ENCODE data around the gene NAGA. TPM values are rescaled to one million over a fixed set of nuclear protein-coding genes. Genes with fewer than 3 reads are reported as not detected.

NAGA gene
- total RNA-seq, 2 experiments from 2014 or later, result 19.7 to 20.0 TPM

DNA sequence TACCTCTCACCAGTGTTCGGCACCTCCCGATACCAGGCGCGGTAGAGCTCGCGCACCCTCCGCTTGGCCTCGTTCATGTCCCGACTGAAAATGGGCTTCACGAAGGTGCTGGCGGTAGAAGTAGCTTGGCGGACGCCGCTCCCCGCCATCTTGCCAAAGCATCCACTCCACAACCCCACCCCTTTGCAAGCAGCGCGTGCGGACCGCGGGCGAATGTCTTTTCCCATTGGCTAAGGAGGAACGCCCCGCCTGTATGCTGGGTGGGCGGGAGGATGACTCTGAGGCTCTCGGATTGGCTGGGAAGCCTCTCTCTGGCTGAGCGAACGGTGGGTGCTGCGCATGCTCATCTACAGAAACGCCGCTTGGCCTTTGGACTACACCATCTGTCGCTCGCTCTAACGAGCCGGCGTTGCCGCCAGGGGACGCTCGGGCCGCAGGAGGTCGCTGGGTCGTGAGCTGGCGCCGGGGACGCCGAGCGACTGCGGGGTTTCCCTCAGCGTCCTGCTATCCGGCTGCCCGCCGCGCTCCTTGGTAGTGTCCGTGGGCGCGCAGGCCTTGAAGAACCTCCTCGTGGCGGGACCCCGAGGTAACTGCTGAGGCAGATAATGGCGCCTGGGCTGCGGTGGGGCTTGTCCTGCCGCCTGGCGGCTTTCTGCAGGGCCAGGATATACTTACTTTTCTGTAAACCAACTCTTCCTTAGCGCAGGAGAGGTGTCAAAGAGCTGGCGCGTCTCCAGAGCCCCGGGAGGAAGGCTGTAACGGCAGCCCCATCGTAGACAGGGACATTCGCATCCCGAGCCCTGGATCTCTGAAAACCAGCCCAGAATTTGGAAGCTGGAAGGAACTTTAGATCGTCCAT is 20.2 kb upstream of the NAGA start, which contains the start of gene NDUFA6:
TSS of gene NDUFA6 (minus strand) at position 177 of the 859 bp plus-strand sequence. CDS start at position 149, 28 bp downstream.
- CTCF ChIA-PET, result interaction anchor here (0.6 to 4.0 kb wide), 26 partner anchors 10 to 804 kb away, joined by 3 to 34 read pairs (median 4); partner anchors contain the start of genes CENPM, NAGA and SMDT1
- Mint-ChIP-seq H3K27me3 (no peaks in the 10 kb centered on the region), H3K4me1 (peaks cover 30% of the 10 kb centered on the region), H3K4me3 (peak within 1 kb of the TSS; percentile 96), H3K9me3 (ENCODE audit: low read depth) (no peaks in the 10 kb centered on the region), H3K27ac (peak within 1 kb of the TSS; percentile 99), H3K36me3 (ENCODE audit: low read depth) (peaks cover 30% of the 10 kb centered on the region)
- peak; percentile 97 for ATAC-seq
- intact Hi-C loops (cut with DNase I, micrococcal nuclease), result loop anchor here (1.0 to 10.0 kb wide), 17 partner anchors 12 to 523 kb away; partner anchors contain the start of genes SMDT1 (in 2 of the 2), DESI1 (in 1 of the 2), NAGA (in 1 of the 2) and POLDIP3 (in 1 of the 2)
- DNase-seq, result peak; percentile 99
- POLR2A ChIA-PET, result interaction anchor here (0.5 to 3.3 kb wide), 16 partner anchors 9 to 1098 kb away, joined by 3 to 37 read pairs (median 4); partner anchors contain the start of genes NAGA, POLDIP3, SMDT1 and WBP2NL

DNA sequence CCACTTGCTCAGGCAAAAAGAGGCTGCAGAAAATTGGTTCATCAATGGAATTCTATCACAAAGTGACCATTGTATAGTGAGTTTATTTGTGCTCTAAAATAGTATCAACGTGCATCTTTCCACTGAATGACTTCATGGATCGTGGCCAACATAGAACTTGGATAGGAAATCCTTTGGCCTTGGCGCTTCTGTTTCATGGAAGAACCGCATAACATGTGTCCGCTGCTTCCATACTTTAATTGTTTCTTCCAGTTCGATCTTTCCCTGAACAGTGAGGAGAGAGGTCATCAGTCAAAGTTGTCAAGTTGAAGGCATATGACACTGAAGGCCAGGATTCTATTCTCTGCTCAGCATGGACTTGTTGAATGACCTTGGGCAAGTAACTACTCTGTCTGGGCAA is 15.4 kb upstream of the NAGA start:
- ChIA-PET CTCF (no interaction called here), POLR2A (no interaction called here)
- H3K36me3 Mint-ChIP-seq (ENCODE audit: low read depth), result peaks cover 58% of the 10 kb centered on the region
- no peaks in the 10 kb centered on the region for H3K27me3 Mint-ChIP-seq
- no peak for DNase-seq
- H3K9me3 Mint-ChIP-seq (ENCODE audit: low read depth), result no peaks in the 10 kb centered on the region
- H3K4me1 Mint-ChIP-seq, result peaks cover 29% of the 10 kb centered on the region
- H3K4me3 Mint-ChIP-seq, result no peak overlapping the region
- ATAC-seq, result no peak
- intact Hi-C loops (cut with DNase I, micrococcal nuclease), result no loop called here
- no peak overlapping the region for H3K27ac Mint-ChIP-seq

DNA sequence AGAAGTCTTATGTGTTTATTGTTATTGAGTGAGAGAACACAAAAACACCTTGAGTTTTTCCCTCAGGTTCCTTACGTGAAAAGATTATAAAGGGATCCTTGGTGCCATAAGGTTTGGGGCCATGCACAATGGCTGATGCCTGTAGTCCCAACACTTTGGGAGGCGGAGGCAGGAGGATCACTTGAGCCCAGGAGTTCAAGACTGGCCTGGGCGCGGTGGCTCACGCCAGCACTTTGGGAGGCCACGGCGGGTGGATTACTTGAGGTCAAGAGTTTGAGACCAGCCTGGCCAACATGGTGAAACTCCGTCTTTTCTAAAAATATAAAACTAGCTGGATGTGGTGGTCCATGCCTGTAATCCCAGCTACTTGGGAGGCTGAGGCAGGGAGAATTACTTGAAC is 14.3 kb upstream of the NAGA start:
- POLR2A ChIA-PET, result interaction anchor here (0.6 kb wide), 1 partner anchor 542 kb away, joined by 5 read pairs; no protein-coding TSS in a partner anchor

DNA sequence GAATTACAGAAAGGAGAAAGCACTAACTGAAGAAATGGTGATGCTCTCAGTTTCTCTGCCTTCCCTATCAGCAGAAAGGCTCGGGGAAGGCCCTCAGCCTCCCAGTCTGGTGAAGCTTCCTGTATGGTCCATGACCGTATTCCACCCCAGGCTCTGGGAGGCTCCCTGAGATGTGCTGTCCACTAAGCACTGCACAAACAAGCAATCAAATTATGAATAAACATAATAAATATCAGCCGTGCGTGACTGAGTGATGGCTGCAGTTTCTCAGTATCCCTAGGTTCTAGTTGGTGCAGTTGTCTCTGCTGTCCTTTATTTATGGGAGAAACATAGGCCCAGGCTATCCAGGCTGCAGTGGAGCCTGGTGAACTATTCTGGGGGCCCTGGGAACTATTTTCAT is 12.5 kb upstream of the NAGA start:
- H3K4me3 Mint-ChIP-seq, result no peak overlapping the region
- CTCF ChIA-PET, result no interaction called here
- peaks cover 43% of the 10 kb centered on the region for H3K36me3 Mint-ChIP-seq (ENCODE audit: low read depth)
- POLR2A ChIA-PET, result interaction anchor here (0.7 kb wide), 1 partner anchor 241 kb away, joined by 3 read pairs; no protein-coding TSS in a partner anchor
- no peak for DNase-seq
- H3K27ac Mint-ChIP-seq, result no peak overlapping the region
- H3K9me3 Mint-ChIP-seq (ENCODE audit: low read depth), result no peaks in the 10 kb centered on the region
- ATAC-seq, result no peak
- intact Hi-C loops (cut with DNase I, micrococcal nuclease), result no loop called here
- H3K4me1 Mint-ChIP-seq, result peaks cover 25% of the 10 kb centered on the region
- H3K27me3 Mint-ChIP-seq, result no peaks in the 10 kb centered on the region

More for the DNA sequence above, 14.3 kb upstream of the NAGA start:
- no peaks in the 10 kb centered on the region for H3K9me3 Mint-ChIP-seq (ENCODE audit: low read depth)
- H3K27me3 Mint-ChIP-seq, result no peaks in the 10 kb centered on the region
- no peak for ATAC-seq
- no peak overlapping the region for H3K4me3 Mint-ChIP-seq
- intact Hi-C loops (cut with DNase I, micrococcal nuclease), result no loop called here
- CTCF ChIA-PET, result interaction anchor here (0.6 kb wide), 1 partner anchor 280 kb away, joined by 4 read pairs; no protein-coding TSS in a partner anchor
- H3K27ac Mint-ChIP-seq, result peak overlapping the region; percentile 55
- peaks cover 55% of the 10 kb centered on the region for H3K36me3 Mint-ChIP-seq (ENCODE audit: low read depth)
- no peak for DNase-seq
- H3K4me1 Mint-ChIP-seq, result peaks cover 31% of the 10 kb centered on the region

DNA sequence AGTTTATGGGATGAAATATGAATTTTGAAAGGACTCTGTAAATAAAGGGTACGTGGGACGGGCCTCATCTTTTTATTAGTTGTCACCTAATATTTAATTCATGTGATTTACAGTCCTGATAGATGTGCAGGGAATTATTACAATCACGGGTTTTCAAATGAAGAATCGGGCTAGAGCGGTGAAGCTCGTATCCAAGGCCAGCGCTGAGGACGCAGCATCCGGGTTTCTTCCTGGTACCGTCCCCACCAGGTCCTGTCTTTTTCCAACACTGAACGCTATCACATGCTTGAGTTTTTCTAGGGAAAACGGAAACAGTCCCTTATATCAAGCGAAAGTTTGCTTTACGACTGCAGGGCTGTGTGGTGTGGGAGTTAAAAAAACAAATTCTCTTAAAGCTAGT is 9.7 kb upstream of the NAGA start:
- Mint-ChIP-seq H3K9me3 (ENCODE audit: low read depth) (no peaks in the 10 kb centered on the region), H3K27me3 (no peaks in the 10 kb centered on the region), H3K4me1 (peaks cover 24% of the 10 kb centered on the region), H3K36me3 (ENCODE audit: low read depth) (peaks cover 23% of the 10 kb centered on the region), H3K27ac (peak overlapping the region; percentile 96), H3K4me3 (peak overlapping the region; percentile 90)
- CTCF ChIA-PET, result interaction anchor here (0.8 to 4.1 kb wide), 4 partner anchors 10 to 280 kb away, joined by 3 to 34 read pairs (median 4); partner anchors contain the start of gene NDUFA6
- ATAC-seq (no peak), DNase-seq (peak; percentile 45)
- intact Hi-C loops (cut with DNase I, micrococcal nuclease), result no loop called here
- POLR2A ChIA-PET, result interaction anchor here (0.6 to 3.8 kb wide), 4 partner anchors 10 to 134 kb away, joined by 4 to 37 read pairs (median 8); partner anchors contain the start of genes CENPM and NDUFA6

DNA sequence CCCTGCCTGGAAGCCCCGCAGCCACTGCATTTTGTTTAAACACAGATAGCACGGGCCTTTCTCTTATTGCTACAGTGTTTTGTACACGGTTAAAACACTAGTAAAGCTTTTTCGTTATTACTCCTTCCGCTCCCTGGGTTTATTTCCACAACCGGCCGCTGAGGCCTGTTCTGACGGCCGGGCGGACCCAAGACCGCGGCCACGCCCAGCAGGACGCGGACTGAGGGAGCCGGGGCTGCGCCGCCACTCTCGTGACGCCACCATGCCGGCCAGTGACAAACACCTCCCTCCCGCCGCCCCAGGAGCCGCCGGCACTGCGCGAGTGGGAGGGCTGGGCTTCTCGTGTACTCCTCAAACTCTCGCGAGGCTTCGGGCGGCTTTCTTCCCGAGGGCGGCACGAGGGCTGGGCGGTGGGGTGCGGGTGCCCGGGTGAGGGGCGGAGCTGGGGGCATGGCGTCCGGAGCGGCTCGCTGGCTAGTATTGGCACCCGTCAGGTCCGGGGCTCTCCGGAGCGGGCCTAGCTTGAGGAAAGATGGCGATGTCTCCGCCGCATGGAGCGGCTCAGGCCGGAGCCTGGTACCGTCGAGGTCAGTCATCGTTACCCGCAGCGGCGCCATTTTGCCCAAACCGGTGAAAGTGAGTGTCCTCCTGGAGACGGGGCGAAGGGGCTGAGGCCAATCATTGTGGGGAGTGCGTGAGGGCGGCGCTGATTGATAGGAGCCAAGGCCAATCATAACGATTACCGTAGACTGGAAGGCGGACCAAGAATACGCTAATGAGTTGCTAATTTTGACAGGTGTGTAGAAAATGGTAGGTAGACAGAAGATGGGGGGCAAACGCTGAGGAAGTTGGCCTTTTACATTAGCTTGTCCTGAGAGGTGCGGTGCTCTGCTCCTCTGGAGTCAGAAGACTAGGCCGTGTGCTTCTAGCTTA is 9.0 kb upstream of the NAGA start, which contains the start of gene SMDT1:
TSS of gene SMDT1 (plus strand) at position 382 of the 933 bp plus-strand sequence. CDS start at position 451, 69 bp downstream.
- ChIA-PET POLR2A (interaction anchor here (1.0 to 3.8 kb wide), 4 partner anchors 10 to 333 kb away, joined by 3 to 37 read pairs (median 8); partner anchors contain the start of genes CENPM and NDUFA6), CTCF (interaction anchor here (0.6 to 4.1 kb wide), 8 partner anchors 9 to 482 kb away, joined by 3 to 34 read pairs (median 3); partner anchors contain the start of genes NAGA and NDUFA6)
- peaks cover 17% of the 10 kb centered on the region for H3K36me3 Mint-ChIP-seq (ENCODE audit: low read depth)
- H3K9me3 Mint-ChIP-seq (ENCODE audit: low read depth), result no peaks in the 10 kb centered on the region
- H3K4me1 Mint-ChIP-seq, result peaks cover 29% of the 10 kb centered on the region
- peak; percentile 95 for ATAC-seq
- H3K27ac Mint-ChIP-seq, result peak within 1 kb of the TSS; percentile 96
- intact Hi-C loops (cut with DNase I, micrococcal nuclease), result loop anchor here (1.0 to 10.0 kb wide), 12 partner anchors 9 to 635 kb away; partner anchors contain the start of genes NAGA (in 2 of the 2), NDUFA6 (in 2 of the 2), WBP2NL (in 2 of the 2) and CENPM (in 1 of the 2)
- DNase-seq, result peak; percentile 99
- no peaks in the 10 kb centered on the region for H3K27me3 Mint-ChIP-seq
- peak within 1 kb of the TSS; percentile 90 for H3K4me3 Mint-ChIP-seq

DNA sequence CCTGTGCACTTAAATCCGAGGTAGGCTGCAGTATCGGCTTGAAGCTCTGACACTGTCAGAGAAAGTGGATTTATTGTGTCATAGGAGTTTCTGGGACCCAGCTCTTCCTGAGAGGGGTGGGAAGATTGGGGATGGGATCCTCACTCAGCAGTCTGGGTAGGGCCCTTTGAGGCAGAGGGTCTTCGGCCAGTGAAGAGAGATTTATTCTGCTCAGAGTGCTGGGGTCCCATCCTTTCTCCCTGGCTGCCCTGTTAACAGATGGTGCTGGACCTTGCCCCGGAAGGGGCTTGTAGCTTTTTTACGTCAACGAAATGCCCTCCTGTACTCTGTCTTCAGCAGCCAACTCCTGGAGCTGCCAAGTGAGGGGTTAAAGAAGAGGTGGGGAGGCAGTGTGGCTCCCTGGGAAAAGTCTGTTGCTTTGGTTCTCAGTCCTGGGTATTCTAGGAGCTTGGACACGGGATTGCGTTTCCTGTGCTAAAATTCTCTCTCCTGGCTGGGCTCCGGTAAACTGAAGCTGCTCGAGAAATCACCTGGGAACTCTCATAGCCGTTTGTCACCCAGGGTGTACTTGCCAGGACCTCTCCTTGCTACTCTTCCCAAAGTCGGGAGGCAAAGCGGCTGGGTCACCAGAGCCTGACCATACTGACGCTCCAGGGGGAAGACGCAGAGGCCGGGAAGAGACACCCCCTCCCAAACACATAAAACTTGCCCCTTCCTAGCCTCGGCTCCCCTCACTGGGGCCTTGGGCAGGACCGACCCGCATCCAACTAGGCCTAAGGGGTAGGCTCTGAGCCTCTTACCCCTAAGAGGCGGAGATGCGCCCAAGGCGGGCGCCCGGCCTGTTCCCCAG is 8.1 kb upstream of the NAGA start:
- Mint-ChIP-seq H3K4me1 (peaks cover 29% of the 10 kb centered on the region), H3K9me3 (ENCODE audit: low read depth) (no peaks in the 10 kb centered on the region), H3K27ac (peak overlapping the region; percentile 96), H3K27me3 (no peaks in the 10 kb centered on the region), H3K4me3 (peak overlapping the region; percentile 90), H3K36me3 (ENCODE audit: low read depth) (peaks cover 11% of the 10 kb centered on the region)
- intact Hi-C loops (cut with DNase I, micrococcal nuclease), result loop anchor here (1.0 to 10.0 kb wide), 12 partner anchors 8 to 634 kb away; partner anchors contain the start of genes NAGA (in 2 of the 2), NDUFA6 (in 2 of the 2), WBP2NL (in 2 of the 2) and CENPM (in 1 of the 2)
- POLR2A ChIA-PET, result interaction anchor here (1.0 to 3.8 kb wide), 4 partner anchors 10 to 332 kb away, joined by 3 to 37 read pairs (median 8); partner anchors contain the start of genes CENPM and NDUFA6
- ATAC-seq, result no peak
- CTCF ChIA-PET, result interaction anchor here (0.9 to 4.1 kb wide), 4 partner anchors 8 to 218 kb away, joined by 3 to 34 read pairs (median 3); partner anchors contain the start of genes NAGA and NDUFA6
- no peak for DNase-seq

DNA sequence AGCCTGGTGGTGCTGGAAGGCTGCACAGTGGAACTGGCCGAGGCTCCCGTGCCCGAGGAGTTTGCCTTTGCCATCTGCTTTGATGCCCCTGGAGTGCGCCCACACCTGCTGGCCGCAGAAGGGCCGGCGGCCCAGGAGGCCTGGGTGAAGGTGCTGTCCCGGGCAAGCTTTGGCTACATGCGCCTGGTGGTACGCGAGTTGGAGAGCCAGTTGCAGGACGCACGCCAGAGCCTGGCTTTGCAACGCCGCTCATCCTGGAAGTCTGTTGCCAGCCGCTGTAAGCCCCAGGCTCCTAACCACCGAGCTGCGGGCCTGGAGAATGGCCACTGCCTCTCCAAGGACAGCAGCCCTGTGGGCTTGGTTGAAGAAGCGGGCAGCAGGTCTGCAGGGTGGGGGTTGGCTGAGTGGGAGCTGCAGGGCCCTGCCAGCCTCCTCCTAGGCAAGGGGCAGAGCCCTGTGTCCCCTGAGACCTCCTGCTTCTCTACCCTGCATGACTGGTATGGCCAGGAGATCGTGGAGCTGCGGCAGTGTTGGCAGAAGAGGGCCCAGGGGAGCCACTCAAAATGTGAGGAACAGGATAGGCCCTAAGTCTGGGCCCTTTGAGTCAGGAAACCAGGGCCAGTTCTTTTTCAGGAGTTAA is 7.0 kb upstream of the NAGA start:
- no peak overlapping the region for H3K27ac Mint-ChIP-seq

More for the DNA sequence above, 7.0 kb upstream of the NAGA start:
- Mint-ChIP-seq H3K4me1 (peaks cover 34% of the 10 kb centered on the region), H3K36me3 (ENCODE audit: low read depth) (peaks cover 9% of the 10 kb centered on the region), H3K27me3 (no peaks in the 10 kb centered on the region), H3K9me3 (ENCODE audit: low read depth) (no peaks in the 10 kb centered on the region), H3K4me3 (no peak overlapping the region)
- POLR2A ChIA-PET, result interaction anchor here (3.0 kb wide), 1 partner anchor 13 kb away, joined by 12 read pairs; the partner anchor contains the start of gene NDUFA6
- ATAC-seq, result no peak
- no peak for DNase-seq
- CTCF ChIA-PET, result interaction anchor here (0.9 kb wide), 1 partner anchor 61 kb away, joined by 3 read pairs; no protein-coding TSS in a partner anchor
- intact Hi-C loops (cut with DNase I, micrococcal nuclease), result loop anchor here (2.0 to 10.0 kb wide), 7 partner anchors 83 to 633 kb away; partner anchors contain the start of genes CENPM (in 1 of the 2), POLDIP3 (in 1 of the 2), SREBF2 (in 1 of the 2) and TOB2 (in 1 of the 2)

All from activated CD4-positive, alpha-beta T cell treated with anti-CD3 and anti-CD28 coated beads for 36 hours (primary cell).